Lower leg skin (tissue), 3 donors: ENCODE results near the gene MTA3.

Experiments used
- CTCF ChIP-seq, 3 donors: fragments of 450-650 bp; IDR thresholded peaks; one replicate each; pipeline ENCODE4 v1.5.1; 2016; ENCODE audit warnings: antibody characterized with exemption in 3 of 3, mild to moderate bottlenecking in 3 of 3, moderate library complexity in 2 of 3
- POLR2A ChIP-seq, 2 donors: fragments of 450-650 bp; IDR thresholded peaks; one replicate each; pipeline ENCODE4 v1.6.1; 2016 to 2017; ENCODE audit warnings: antibody characterized with exemption in 2 of 2, mild to moderate bottlenecking in 1 of 2, moderate library complexity in 1 of 2

DNA sequence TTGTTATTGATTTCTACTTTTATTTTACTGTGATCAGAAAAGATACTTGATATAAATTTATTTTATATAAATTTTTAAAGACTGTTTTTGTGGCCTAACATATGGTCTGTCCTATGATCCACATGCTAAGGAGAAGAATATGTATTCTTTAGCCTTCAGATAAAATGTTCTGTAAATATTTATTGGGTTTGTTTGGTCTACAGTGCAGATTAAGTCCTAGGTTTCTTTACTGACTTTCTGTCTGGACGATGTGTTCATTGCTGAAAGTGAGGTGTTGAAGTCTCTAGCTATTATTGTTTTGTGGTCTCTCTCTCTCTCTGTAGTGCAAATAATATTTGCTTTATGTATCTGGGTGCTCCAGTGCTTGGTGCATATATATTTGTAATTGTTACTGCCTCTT is 165.4 kb downstream of the MTA3 start:
- TF ChIP-seq CTCF (IDR thresholded peaks at IDR 0.05) (no peak), POLR2A (IDR thresholded peaks at IDR 0.05) (no peak)
